ENCODE measurements around the gene BRSK2.

The BRSK2 gene

DNA sequence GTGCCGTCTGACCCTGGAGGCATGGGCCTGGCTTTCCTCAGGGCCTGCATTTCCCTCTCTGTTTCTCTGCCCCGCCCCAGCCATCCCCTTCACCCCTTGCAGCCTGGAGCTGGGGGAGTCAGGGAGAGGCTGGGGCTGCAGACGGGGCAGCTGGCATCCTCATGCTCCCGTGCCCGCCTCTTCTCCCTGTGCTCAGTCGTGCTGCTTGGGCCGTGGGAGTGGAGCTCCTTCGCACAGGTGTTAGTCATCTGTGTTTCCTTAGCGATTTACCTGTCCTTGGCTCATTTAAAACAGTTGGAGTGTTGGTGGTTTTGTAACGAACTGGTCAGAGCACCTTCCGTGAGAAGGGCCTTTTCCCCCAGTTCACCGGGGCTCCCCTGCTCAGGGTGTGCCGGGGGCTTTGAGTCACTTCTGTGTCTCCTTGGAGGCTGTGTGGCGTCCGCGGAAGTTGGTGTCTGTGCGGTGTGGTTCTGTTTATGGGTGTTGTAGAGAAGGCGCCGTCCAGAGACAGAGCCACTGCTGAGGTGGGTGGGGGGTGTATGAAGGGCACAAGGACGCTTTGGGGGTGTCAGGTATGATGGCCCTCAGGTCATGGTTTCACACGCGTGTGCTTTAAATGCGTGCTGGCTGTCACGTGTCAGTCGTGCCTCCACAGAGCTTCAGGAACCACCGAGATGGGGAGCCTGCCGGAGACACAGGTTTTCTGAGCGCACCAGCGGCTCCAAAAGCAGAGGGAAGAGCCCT lies 19.5 kb downstream of the BRSK2 start:
- TF ChIP-seq NFIC (IDR thresholded peaks at IDR 0.05), result no peak
- no peak for TF ChIP-seq USF1 (IDR thresholded peaks at IDR 0.05)
- TF ChIP-seq CEBPB (IDR thresholded peaks at IDR 0.05), result no peak
- TF ChIP-seq, protein P1, sequence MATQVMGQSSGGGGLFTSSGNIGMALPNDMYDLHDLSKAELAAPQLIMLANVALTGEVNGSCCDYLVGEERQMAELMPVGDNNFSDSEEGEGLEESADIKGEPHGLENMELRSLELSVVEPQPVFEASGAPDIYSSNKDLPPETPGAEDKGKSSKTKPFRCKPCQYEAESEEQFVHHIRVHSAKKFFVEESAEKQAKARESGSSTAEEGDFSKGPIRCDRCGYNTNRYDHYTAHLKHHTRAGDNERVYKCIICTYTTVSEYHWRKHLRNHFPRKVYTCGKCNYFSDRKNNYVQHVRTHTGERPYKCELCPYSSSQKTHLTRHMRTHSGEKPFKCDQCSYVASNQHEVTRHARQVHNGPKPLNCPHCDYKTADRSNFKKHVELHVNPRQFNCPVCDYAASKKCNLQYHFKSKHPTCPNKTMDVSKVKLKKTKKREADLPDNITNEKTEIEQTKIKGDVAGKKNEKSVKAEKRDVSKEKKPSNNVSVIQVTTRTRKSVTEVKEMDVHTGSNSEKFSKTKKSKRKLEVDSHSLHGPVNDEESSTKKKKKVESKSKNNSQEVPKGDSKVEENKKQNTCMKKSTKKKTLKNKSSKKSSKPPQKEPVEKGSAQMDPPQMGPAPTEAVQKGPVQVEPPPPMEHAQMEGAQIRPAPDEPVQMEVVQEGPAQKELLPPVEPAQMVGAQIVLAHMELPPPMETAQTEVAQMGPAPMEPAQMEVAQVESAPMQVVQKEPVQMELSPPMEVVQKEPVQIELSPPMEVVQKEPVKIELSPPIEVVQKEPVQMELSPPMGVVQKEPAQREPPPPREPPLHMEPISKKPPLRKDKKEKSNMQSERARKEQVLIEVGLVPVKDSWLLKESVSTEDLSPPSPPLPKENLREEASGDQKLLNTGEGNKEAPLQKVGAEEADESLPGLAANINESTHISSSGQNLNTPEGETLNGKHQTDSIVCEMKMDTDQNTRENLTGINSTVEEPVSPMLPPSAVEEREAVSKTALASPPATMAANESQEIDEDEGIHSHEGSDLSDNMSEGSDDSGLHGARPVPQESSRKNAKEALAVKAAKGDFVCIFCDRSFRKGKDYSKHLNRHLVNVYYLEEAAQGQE (IDR thresholded peaks at IDR 0.05; ENCODE audit: low read depth), result no peak
- no peak for TF ChIP-seq TAF1 (IDR thresholded peaks at IDR 0.05; ENCODE audit: low read depth)
- TF ChIP-seq TEAD4 (IDR thresholded peaks at IDR 0.05), result no peak
- TF ChIP-seq EGR1 (IDR thresholded peaks at IDR 0.05), result no peak
- no peak for TF ChIP-seq RAD21 (IDR thresholded peaks at IDR 0.05; ENCODE audit: low read depth)
- TF ChIP-seq, protein P2, sequence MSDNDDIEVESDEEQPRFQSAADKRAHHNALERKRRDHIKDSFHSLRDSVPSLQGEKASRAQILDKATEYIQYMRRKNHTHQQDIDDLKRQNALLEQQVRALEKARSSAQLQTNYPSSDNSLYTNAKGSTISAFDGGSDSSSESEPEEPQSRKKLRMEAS (IDR thresholded peaks at IDR 0.05), result no peak
- no peak for TF ChIP-seq TCF12 (IDR thresholded peaks at IDR 0.05; ENCODE audit: low read depth)
- TF ChIP-seq EP300 (IDR thresholded peaks at IDR 0.05; ENCODE audit: borderline replicate concordance), result no peak
- TF ChIP-seq FOXM1 (IDR thresholded peaks at IDR 0.05; ENCODE audit: borderline replicate concordance, low read depth), result no peak

DNA sequence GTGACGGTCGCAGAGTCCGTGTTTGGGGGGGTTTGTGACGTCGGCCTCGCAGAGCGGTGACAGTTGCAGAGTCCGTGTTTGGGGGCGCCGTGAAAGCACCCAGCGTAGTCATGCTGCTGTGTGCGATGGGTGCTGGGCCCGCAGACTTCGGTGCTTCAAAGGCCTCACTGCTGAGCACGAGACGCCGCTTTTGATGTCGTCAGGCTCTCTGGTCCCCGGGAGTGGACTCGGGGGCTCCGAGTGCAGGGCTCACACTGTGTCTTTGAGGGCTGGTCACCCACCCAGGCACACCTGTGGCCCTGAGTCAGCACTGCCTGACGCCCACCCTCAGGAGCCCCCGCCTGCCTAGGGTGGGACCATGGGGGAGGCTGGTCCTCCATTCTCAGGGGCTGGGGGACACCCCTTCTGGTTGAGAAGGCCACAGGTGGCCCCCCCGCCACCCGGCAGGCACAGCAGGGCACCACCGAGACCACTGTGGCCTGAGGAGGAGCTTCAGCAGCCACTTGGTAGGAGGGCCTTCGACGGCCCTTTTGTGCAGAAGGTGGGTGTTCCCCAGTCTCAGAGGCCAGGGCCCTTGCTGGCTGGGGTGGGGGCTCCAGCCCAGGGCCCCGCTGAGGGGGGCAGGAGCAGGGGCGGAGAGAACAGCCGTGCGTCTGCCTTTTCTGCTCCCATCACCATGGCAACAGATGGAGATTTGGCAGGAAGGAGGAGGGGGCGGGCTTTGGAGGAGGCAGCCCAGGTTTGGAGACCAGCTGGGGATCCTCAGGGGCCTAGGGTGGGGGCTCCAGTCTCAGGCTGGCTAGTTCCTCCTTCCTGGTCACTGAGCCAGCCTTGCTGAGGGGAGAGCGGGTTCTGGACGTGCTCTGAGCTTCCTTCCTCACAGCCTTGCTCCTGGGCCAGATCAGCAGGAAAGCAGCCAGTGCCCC lies 20.9 kb downstream of the BRSK2 start:
- TF ChIP-seq TCF12 (IDR thresholded peaks at IDR 0.05; ENCODE audit: low read depth) (no peak), TEAD4 (IDR thresholded peaks at IDR 0.05) (no peak), NFIC (IDR thresholded peaks at IDR 0.05) (no peak), CEBPB (IDR thresholded peaks at IDR 0.05) (no peak), FOXM1 (IDR thresholded peaks at IDR 0.05; ENCODE audit: borderline replicate concordance, low read depth) (no peak)
- TF ChIP-seq, protein P2 (IDR thresholded peaks at IDR 0.05), result no peak

- TF ChIP-seq RAD21 (IDR thresholded peaks at IDR 0.05; ENCODE audit: low read depth) (no peak), FOXM1 (IDR thresholded peaks at IDR 0.05; ENCODE audit: borderline replicate concordance, low read depth) (no peak), USF1 (IDR thresholded peaks at IDR 0.05) (no peak), EGR1 (IDR thresholded peaks at IDR 0.05) (no peak), YY1 (IDR thresholded peaks at IDR 0.05; ENCODE audit: low read depth) (no peak), NFIC (IDR thresholded peaks at IDR 0.05) (no peak), TAF1 (IDR thresholded peaks at IDR 0.05; ENCODE audit: low read depth) (no peak), CEBPB (IDR thresholded peaks at IDR 0.05) (no peak), TCF12 (IDR thresholded peaks at IDR 0.05; ENCODE audit: low read depth) (no peak), ZBTB7A (IDR thresholded peaks at IDR 0.05; ENCODE audit: low read depth) (no peak), TEAD4 (IDR thresholded peaks at IDR 0.05) (no peak), EP300 (IDR thresholded peaks at IDR 0.05; ENCODE audit: borderline replicate concordance) (no peak), CREB1 (IDR thresholded peaks at IDR 0.05; ENCODE audit: low read depth) (no peak)
- TF ChIP-seq, protein P2 (IDR thresholded peaks at IDR 0.05), result no peak
- TF ChIP-seq, protein P1 (IDR thresholded peaks at IDR 0.05; ENCODE audit: low read depth), result no peak
Measured at GRCh38 chr11:1411301-1411700, 21.6 kb downstream of the BRSK2 start.

DNA sequence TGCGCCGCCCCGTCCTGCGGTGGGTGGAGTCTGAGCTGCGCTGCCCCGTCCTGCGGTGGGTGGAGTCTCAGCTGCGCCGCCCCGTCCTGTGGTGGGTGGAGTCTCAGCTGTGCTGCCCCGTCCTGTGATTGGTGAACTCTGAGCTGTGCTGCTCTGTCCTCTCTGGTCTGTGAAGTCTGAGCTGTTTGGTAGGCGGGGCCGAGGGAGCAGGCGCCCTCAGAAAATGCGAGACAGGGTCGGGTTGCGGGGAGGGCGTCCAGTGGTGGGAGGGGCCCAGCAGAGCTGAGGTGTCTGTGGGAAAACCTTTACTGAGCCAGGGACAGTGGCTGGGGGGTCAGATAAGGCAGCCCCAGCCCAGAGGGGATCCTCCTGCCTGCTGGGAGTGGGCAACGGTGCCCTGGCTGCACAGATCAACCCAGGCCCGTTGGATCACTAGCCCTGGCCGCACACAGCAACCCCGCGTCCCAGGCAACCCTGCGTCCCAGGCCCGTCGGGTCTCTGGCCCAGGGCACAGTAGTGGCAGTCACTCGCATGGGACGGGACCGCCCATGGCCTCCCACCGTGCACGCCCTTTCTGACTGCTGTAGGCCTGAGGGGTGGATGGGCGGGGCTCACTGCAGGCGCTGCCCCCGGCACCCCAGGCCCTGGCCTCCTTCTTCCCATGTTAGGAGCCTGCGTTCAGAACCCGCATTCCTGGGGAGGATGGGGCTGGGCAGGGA lies 22.8 kb downstream of the BRSK2 start:
- TF ChIP-seq CEBPB (IDR thresholded peaks at IDR 0.05) (no peak), TCF12 (IDR thresholded peaks at IDR 0.05; ENCODE audit: low read depth) (no peak), FOXM1 (IDR thresholded peaks at IDR 0.05; ENCODE audit: borderline replicate concordance, low read depth) (no peak), TEAD4 (IDR thresholded peaks at IDR 0.05) (no peak), CREB1 (IDR thresholded peaks at IDR 0.05; ENCODE audit: low read depth) (no peak), ZBTB7A (IDR thresholded peaks at IDR 0.05; ENCODE audit: low read depth) (no peak), TAF1 (IDR thresholded peaks at IDR 0.05; ENCODE audit: low read depth) (no peak), NFIC (IDR thresholded peaks at IDR 0.05) (no peak), USF1 (IDR thresholded peaks at IDR 0.05) (no peak), EP300 (IDR thresholded peaks at IDR 0.05; ENCODE audit: borderline replicate concordance) (no peak), YY1 (IDR thresholded peaks at IDR 0.05; ENCODE audit: low read depth) (no peak), RAD21 (IDR thresholded peaks at IDR 0.05; ENCODE audit: low read depth) (no peak), EGR1 (IDR thresholded peaks at IDR 0.05) (no peak)
- TF ChIP-seq, protein P2 (IDR thresholded peaks at IDR 0.05), result no peak
- TF ChIP-seq, protein P1 (IDR thresholded peaks at IDR 0.05; ENCODE audit: low read depth), result no peak
